ENCODE data around the gene ZFAND3.

DNA sequence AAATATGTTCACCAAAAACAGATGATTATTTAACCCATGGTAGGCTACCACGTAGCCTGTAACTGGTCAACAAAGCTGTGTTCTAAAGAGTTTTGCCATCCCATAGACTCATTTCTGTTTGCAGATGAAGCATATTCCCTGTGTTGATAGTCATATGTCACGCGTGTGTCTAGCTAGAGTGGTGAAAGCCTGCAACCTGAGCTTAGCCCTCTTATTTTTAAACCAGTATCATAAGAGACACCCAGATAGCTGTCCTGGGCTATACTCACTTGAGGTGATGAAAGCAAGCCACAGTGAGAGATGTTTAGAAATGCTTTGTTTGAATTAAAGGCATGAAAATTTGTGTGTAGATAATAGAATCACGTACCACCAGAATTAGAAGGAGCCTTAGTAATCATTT lies 307.8 kb downstream of the ZFAND3 start:
- TF ChIP-seq, protein P1, sequence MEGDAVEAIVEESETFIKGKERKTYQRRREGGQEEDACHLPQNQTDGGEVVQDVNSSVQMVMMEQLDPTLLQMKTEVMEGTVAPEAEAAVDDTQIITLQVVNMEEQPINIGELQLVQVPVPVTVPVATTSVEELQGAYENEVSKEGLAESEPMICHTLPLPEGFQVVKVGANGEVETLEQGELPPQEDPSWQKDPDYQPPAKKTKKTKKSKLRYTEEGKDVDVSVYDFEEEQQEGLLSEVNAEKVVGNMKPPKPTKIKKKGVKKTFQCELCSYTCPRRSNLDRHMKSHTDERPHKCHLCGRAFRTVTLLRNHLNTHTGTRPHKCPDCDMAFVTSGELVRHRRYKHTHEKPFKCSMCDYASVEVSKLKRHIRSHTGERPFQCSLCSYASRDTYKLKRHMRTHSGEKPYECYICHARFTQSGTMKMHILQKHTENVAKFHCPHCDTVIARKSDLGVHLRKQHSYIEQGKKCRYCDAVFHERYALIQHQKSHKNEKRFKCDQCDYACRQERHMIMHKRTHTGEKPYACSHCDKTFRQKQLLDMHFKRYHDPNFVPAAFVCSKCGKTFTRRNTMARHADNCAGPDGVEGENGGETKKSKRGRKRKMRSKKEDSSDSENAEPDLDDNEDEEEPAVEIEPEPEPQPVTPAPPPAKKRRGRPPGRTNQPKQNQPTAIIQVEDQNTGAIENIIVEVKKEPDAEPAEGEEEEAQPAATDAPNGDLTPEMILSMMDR (IDR thresholded peaks at IDR 0.05) = no peak
- TF ChIP-seq POLR2A (IDR thresholded peaks at IDR 0.05) = no peak

Measured in testis (tissue), 2 donors.